HUES48 (cell line): ENCODE data around the gene USP30.

ENCODE experiments used
- H3K27ac ChIP-seq: one replicate; pipeline ENCODE4 v1.7.0; 2013; ENCODE audit warnings: low read depth, low read length, inconsistent platforms
- H3K27me3 ChIP-seq: 2 replicates; pipeline ENCODE4 v1.6.1; 2013; ENCODE audit warnings: mild to moderate bottlenecking, low read length; ENCODE audit not compliant: control insufficient read depth, insufficient read depth
- H3K36me3 ChIP-seq: 2 replicates; pipeline ENCODE4 v1.6.1; 2013; ENCODE audit warnings: low read length; ENCODE audit not compliant: control insufficient read depth, insufficient read depth
- H3K4me1 ChIP-seq: 2 replicates; pipeline ENCODE4 v1.6.1; 2013; ENCODE audit warnings: mild to moderate bottlenecking, low read length; ENCODE audit not compliant: control insufficient read depth, insufficient read depth
- H3K4me3 ChIP-seq: 2 replicates; pipeline ENCODE4 v1.5.1; 2013; ENCODE audit warnings: mild to moderate bottlenecking, low read depth, low read length
- H3K9ac ChIP-seq: 2 replicates; pipeline ENCODE4 v1.6.1; 2013; ENCODE audit warnings: mild to moderate bottlenecking, low read depth, low read length, moderate library complexity
- H3K9me3 ChIP-seq: 2 replicates; pipeline ENCODE4 v1.6.1; 2013; ENCODE audit warnings: low read length; ENCODE audit not compliant: control insufficient read depth, insufficient read depth

The USP30 gene

GRCh38 chr12:109113661-109114321 is 61.4 kb downstream of the USP30 start:
- H3K27ac ChIP-seq, result no peak overlapping the region
- peaks cover 22% of the 10 kb centered on the region for H3K4me1 ChIP-seq
- no peak overlapping the region for H3K4me3 ChIP-seq

GRCh38 chr12:109114644-109115043 is 62.3 kb downstream of the USP30 start:
- H3K9me3 ChIP-seq, result no peaks in the 10 kb centered on the region
- H3K4me3 ChIP-seq, result no peak overlapping the region
- peaks cover 10% of the 10 kb centered on the region for H3K36me3 ChIP-seq
- H3K9ac ChIP-seq, result no peak overlapping the region
- H3K27me3 ChIP-seq, result no peaks in the 10 kb centered on the region
- no peak overlapping the region for H3K27ac ChIP-seq
- peaks cover 22% of the 10 kb centered on the region for H3K4me1 ChIP-seq

More at GRCh38 chr12:109113661-109114321, 61.4 kb downstream of the USP30 start:
- no peaks in the 10 kb centered on the region for H3K27me3 ChIP-seq
- H3K36me3 ChIP-seq, result peaks cover 16% of the 10 kb centered on the region
- H3K9me3 ChIP-seq, result no peaks in the 10 kb centered on the region
- H3K9ac ChIP-seq, result no peak overlapping the region

GRCh38 chr12:109115404-109115757 is 63.0 kb downstream of the USP30 start:
- no peaks in the 10 kb centered on the region for H3K9me3 ChIP-seq
- peaks cover 3% of the 10 kb centered on the region; the same call in 1 of the 2 replicates for H3K36me3 ChIP-seq
- no peak overlapping the region for H3K4me3 ChIP-seq
- H3K9ac ChIP-seq, result no peak overlapping the region
- H3K4me1 ChIP-seq, result peaks cover 19% of the 10 kb centered on the region
- no peaks in the 10 kb centered on the region for H3K27me3 ChIP-seq
- H3K27ac ChIP-seq, result peak overlapping the region; percentile 1

GRCh38 chr12:109115758-109116610 is 63.6 kb downstream of the USP30 start, which contains the start of gene ACACB:
TSS of gene ACACB (plus strand) at chr12:109116587. CDS start at chr12:109139406, 22,819 bp downstream.
- Histone ChIP-seq H3K27me3 (no peaks in the 10 kb centered on the region), H3K4me1 (peaks cover 14% of the 10 kb centered on the region; the same call in 1 of the 2 replicates), H3K36me3 (no peaks in the 10 kb centered on the region), H3K9me3 (no peaks in the 10 kb centered on the region), H3K4me3 (no peak within 1 kb of the TSS), H3K27ac (peak within 1 kb of the TSS; percentile 21), H3K9ac (no peak within 1 kb of the TSS)

GRCh38 chr12:109116611-109116949 is 64.2 kb downstream of the USP30 start:
- Histone ChIP-seq H3K27ac (no peak overlapping the region), H3K4me1 (peaks cover 11% of the 10 kb centered on the region; the same call in 1 of the 2 replicates), H3K4me3 (no peak overlapping the region), H3K9ac (no peak overlapping the region), H3K27me3 (no peaks in the 10 kb centered on the region), H3K36me3 (no peaks in the 10 kb centered on the region), H3K9me3 (no peaks in the 10 kb centered on the region)

- Histone ChIP-seq H3K36me3 (no peaks in the 10 kb centered on the region), H3K4me1 (peaks cover 9% of the 10 kb centered on the region; the same call in 1 of the 2 replicates), H3K9ac (no peak overlapping the region)
Measured at GRCh38 chr12:109120095-109120494, 67.7 kb downstream of the USP30 start.

GRCh38 chr12:109120557-109120956 is 68.2 kb downstream of the USP30 start:
- Histone ChIP-seq H3K27me3 (no peaks in the 10 kb centered on the region), H3K9ac (no peak overlapping the region), H3K36me3 (no peaks in the 10 kb centered on the region), H3K4me3 (no peak overlapping the region), H3K9me3 (no peaks in the 10 kb centered on the region), H3K4me1 (peaks cover 7% of the 10 kb centered on the region; the same call in 1 of the 2 replicates), H3K27ac (no peak overlapping the region)

More at GRCh38 chr12:109120095-109120494, 67.7 kb downstream of the USP30 start:
- Histone ChIP-seq H3K9me3 (no peaks in the 10 kb centered on the region), H3K4me3 (no peak overlapping the region), H3K27me3 (no peaks in the 10 kb centered on the region), H3K27ac (no peak overlapping the region)

GRCh38 chr12:109121346-109121880 is 69.0 kb downstream of the USP30 start:
- H3K27ac ChIP-seq, result no peak overlapping the region
- no peaks in the 10 kb centered on the region for H3K4me1 ChIP-seq
- no peaks in the 10 kb centered on the region for H3K9me3 ChIP-seq
- no peak overlapping the region for H3K9ac ChIP-seq
- no peaks in the 10 kb centered on the region for H3K36me3 ChIP-seq
- no peaks in the 10 kb centered on the region for H3K27me3 ChIP-seq
- H3K4me3 ChIP-seq, result no peak overlapping the region

GRCh38 chr12:109124878-109125648 is 72.7 kb downstream of the USP30 start:
- Histone ChIP-seq H3K4me3 (no peak overlapping the region), H3K36me3 (no peaks in the 10 kb centered on the region), H3K9ac (no peak overlapping the region), H3K27ac (no peak overlapping the region), H3K27me3 (no peaks in the 10 kb centered on the region), H3K4me1 (no peaks in the 10 kb centered on the region), H3K9me3 (no peaks in the 10 kb centered on the region)

GRCh38 chr12:109125791-109126190 is 73.4 kb downstream of the USP30 start:
- H3K27ac ChIP-seq, result no peak overlapping the region
- H3K4me1 ChIP-seq, result no peaks in the 10 kb centered on the region
- no peaks in the 10 kb centered on the region for H3K27me3 ChIP-seq
- no peak overlapping the region for H3K4me3 ChIP-seq
- no peaks in the 10 kb centered on the region for H3K9me3 ChIP-seq
- no peak overlapping the region for H3K9ac ChIP-seq
- no peaks in the 10 kb centered on the region for H3K36me3 ChIP-seq
